GM23248 (cell line): ENCODE results near the gene PAM.

Experiments
- EZH2 ChIP-seq: fragments of 200-600 bp; sonication (generic); IDR thresholded peaks from 2 replicates; pipeline ENCODE4 v1.6.1; 2018; ENCODE audit warnings: antibody characterized with exemption, mild to moderate bottlenecking; ENCODE audit not compliant: insufficient read depth, poor library complexity, severe bottlenecking
- EZH2phosphoT487 ChIP-seq: fragments of 200-600 bp; sonication (generic); IDR thresholded peaks from 2 replicates; pipeline ENCODE4 v1.6.1; 2018; ENCODE audit warnings: antibody characterized with exemption, moderate library complexity, mild to moderate bottlenecking, low read depth; ENCODE audit not compliant: insufficient read depth

DNA sequence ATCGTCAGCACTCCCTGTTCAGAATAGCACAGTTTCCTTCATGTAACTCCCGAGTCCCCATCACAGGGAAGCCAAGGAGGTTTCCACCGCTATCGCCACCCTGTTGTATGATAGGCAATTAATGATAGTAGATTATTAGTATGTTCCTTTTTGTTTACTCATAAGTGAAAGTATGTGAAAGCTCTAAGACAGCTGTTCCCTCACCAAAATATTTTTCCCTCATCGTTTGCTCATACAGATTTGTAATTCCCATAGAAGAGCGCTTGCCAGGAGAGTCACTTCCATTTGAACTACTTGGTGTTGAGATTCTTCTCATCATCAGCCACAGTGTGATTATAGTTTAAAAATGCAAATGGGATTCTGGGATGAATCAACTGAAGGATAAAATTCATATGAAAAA is 140.9 kb downstream of the PAM start:
- TF ChIP-seq EZH2 (no peak), EZH2phosphoT487 (no peak)
